ENCODE measurements around the gene C1orf115.
A peak's percentile ranks its signal among the peaks of the same experiment; 100 is the strongest.
"Not testable (repeated sequence)": the region's sequence is repeated elsewhere in the genome, so short reads cannot be mapped to it uniquely, and the experiment has no call there.

The C1orf115 gene

GRCh38 chr1:220690140-220691052 is at the start of gene C1orf115:
Gene C1orf115 (plus strand): TSS chr1:220690363. CDS start chr1:220690403, 40 bp downstream.
- peak; percentile 57 for DNase-seq (ENCODE audit: low spot score)

- DNase-seq (ENCODE audit: low spot score) = no peak
These were observed 47.9 kb upstream of the C1orf115 start for GRCh38 chr1:220642285-220642684.

- no peak for DNase-seq (ENCODE audit: low spot score)
These were observed 37.2 kb upstream of the C1orf115 start for GRCh38 chr1:220652995-220653394.

GRCh38 chr1:220655509-220655908 is 34.7 kb upstream of the C1orf115 start:
- no peak for DNase-seq (ENCODE audit: low spot score)

- no peak for DNase-seq (ENCODE audit: low spot score)
These were observed 34.0 kb upstream of the C1orf115 start for GRCh38 chr1:220655961-220656740.

GRCh38 chr1:220666349-220666748 is 23.8 kb upstream of the C1orf115 start:
- DNase-seq (ENCODE audit: low spot score) = no peak

GRCh38 chr1:220669005-220669404 is 21.2 kb upstream of the C1orf115 start:
- no peak for DNase-seq (ENCODE audit: low spot score)

GRCh38 chr1:220670365-220670764 is 19.8 kb upstream of the C1orf115 start:
- DNase-seq (ENCODE audit: low spot score) = no peak

- DNase-seq (ENCODE audit: low spot score) = no peak
These were observed 16.2 kb upstream of the C1orf115 start for GRCh38 chr1:220673921-220674320.

- DNase-seq (ENCODE audit: low spot score) = no peak
These were observed 12.9 kb upstream of the C1orf115 start for GRCh38 chr1:220677251-220677650.

GRCh38 chr1:220680085-220680687 is 10.0 kb upstream of the C1orf115 start:
- DNase-seq (ENCODE audit: low spot score) = peak; percentile 9

- no peak for DNase-seq (ENCODE audit: low spot score)
These were observed 8.8 kb upstream of the C1orf115 start for GRCh38 chr1:220681220-220681880.

GRCh38 chr1:220682901-220683576 is 7.1 kb upstream of the C1orf115 start:
- no peak for DNase-seq (ENCODE audit: low spot score)

- not testable (repeated sequence) for DNase-seq (ENCODE audit: low spot score)
These were observed 6.4 kb upstream of the C1orf115 start for GRCh38 chr1:220683716-220684115.

GRCh38 chr1:220684890-220685289 is 5.3 kb upstream of the C1orf115 start:
- no peak for DNase-seq (ENCODE audit: low spot score)

- no peak for DNase-seq (ENCODE audit: low spot score)
These were observed 4.3 kb upstream of the C1orf115 start for GRCh38 chr1:220685879-220686278.

GRCh38 chr1:220687809-220688208 is 2.4 kb upstream of the C1orf115 start:
- DNase-seq (ENCODE audit: low spot score) = no peak

GRCh38 chr1:220689666-220690065 is 497 bp upstream of the C1orf115 start:
- DNase-seq (ENCODE audit: low spot score) = no peak

GRCh38 chr1:220691053-220691684 is 1.0 kb downstream of the C1orf115 start:
- no peak for DNase-seq (ENCODE audit: low spot score)

GRCh38 chr1:220692436-220693228 is 2.5 kb downstream of the C1orf115 start:
- DNase-seq (ENCODE audit: low spot score) = no peak

Data from CD4-positive, alpha-beta T cell treated with Interleukin-6 at 100 ng/mL for 8 hours (primary cell).